AG10803 (cell line): ENCODE measurements around the gene LKAAEAR1.

ENCODE experiments used
- DNase-seq: peaks from one replicate; pipeline ENCODE4 v3.0.0; 2010; ENCODE audit warnings: low read depth
- H3K4me3 ChIP-seq: 2 replicates; pipeline ENCODE4 v1.5.1; 2011; ENCODE audit warnings: mild to moderate bottlenecking, low read length, control low read depth
- CTCF ChIP-seq: conservative IDR thresholded peaks from 2 replicates; pipeline ENCODE4 v1.5.1; 2011; ENCODE audit warnings: mild to moderate bottlenecking, low read length, control low read depth, inconsistent platforms

Gene LKAAEAR1

GRCh38 chr20:64113796-64114355 lies 29.7 kb upstream of the LKAAEAR1 start:
- no peak for DNase-seq
- H3K4me3 ChIP-seq, result no peak overlapping the region
- no peak for TF ChIP-seq CTCF

GRCh38 chr20:64113444-64113775 lies 29.2 kb upstream of the LKAAEAR1 start:
- no peak for TF ChIP-seq CTCF
- no peak for DNase-seq
- no peak overlapping the region for H3K4me3 ChIP-seq

GRCh38 chr20:64112691-64113443 lies 28.7 kb upstream of the LKAAEAR1 start:
- no peak overlapping the region for H3K4me3 ChIP-seq
- no peak for DNase-seq
- no peak for TF ChIP-seq CTCF

- no peak for TF ChIP-seq CTCF
- H3K4me3 ChIP-seq, result no peak overlapping the region
- no peak for DNase-seq
These were observed 27.8 kb upstream of the LKAAEAR1 start for GRCh38 chr20:64111841-64112641.

- no peak overlapping the region for H3K4me3 ChIP-seq
- no peak for DNase-seq
- no peak for TF ChIP-seq CTCF
These were observed 26.3 kb upstream of the LKAAEAR1 start for GRCh38 chr20:64110411-64111068.

GRCh38 chr20:64109831-64110391 lies 25.7 kb upstream of the LKAAEAR1 start:
- TF ChIP-seq CTCF, result no peak

More at GRCh38 chr20:64109831-64110391, 25.7 kb upstream of the LKAAEAR1 start:
- H3K4me3 ChIP-seq, result no peak overlapping the region
- no peak for DNase-seq
